HG03159 (cell line): ENCODE measurements around the gene CLEC4A.
"Not testable (repeated sequence)": the region's sequence is repeated elsewhere in the genome, so short reads cannot be mapped to it uniquely, and the experiment has no call there.

ENCODE experiments used
- ATAC-seq: cut with Tn5 transposase; IDR thresholded peaks from one replicate; pipeline ENCODE4 v1.9.1; 2021; ENCODE audit warnings: mild to moderate bottlenecking, moderate library complexity; ENCODE audit not compliant: unreplicated experiment

The CLEC4A gene

DNA sequence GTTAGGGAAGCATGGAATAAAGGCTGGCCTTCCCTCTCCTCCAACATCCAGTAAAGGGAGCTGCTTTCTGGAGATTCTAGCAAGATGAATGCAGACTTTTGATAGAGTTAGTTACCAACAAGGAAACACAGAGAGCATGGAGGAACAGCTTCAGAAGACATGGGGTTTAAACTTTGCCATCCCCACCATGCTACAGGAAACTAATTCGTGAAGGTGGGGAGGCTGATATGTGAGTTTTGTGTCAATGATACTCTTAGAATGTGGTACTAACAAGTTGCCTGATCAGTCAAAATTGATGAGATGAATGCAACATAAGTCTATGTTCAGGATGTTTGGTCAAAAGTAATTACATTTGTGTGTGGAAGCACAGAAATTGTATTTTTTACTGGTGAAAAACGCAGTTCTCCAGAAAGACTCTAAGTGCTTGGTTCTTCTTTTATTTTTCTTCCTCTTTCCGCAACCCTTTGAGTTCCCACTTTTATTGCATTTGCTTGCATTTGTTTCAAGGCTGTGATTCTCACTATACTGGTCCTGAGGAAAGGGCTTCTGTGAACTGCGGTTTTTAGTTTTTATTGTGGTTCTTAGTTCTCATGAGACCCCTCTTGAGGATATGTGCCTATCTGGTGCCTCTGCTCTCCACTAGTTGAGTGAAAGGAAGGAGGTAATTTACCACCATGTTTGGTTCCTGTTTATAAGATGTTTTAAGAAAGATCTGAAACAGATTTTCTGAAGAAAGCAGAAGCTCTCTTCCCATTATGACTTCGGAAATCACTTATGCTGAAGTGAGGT, at the start of gene CLEC4A:
TSS of gene CLEC4A (plus strand) at position 494 of the 789 bp plus-strand sequence. CDS start at position 756, 262 bp downstream.
- no peak for ATAC-seq

DNA sequence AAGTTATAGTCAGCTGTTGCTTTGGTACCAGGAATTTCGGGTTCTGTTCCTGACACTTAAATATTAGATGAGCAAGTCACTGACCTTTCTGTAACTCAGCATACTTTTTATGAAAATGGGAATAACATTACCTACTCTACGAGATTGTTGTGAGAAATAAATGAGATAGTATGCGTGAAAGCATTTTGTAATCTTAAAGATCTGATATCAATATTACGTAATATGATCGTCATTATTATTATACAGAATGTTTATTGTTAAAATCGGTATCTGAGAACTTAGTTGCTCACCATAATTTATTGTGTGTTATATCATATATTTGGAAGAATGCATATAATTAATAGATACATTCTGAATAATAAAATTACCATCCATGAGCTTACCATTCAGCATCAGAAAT, 47.5 kb upstream of the CLEC4A start:
- no peak for ATAC-seq

DNA sequence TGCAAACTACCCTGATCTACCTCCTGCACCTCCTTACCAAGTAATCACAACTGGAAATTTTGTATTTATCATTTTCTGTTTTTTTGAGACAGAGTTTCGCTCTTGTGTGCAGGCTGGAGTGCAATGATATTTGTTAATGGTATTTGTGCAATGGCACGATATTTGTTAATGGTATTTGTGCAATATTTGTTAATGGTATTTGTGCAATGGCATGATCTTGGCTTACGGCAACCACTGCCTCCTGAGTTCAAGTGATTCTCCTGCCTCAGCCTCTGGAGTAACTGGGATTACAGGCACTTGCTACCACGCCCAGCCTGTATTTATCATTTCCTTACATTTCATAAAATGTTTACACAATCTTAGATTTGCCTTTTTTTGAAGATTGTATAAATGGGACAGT, 47.1 kb upstream of the CLEC4A start:
- no peak for ATAC-seq

DNA sequence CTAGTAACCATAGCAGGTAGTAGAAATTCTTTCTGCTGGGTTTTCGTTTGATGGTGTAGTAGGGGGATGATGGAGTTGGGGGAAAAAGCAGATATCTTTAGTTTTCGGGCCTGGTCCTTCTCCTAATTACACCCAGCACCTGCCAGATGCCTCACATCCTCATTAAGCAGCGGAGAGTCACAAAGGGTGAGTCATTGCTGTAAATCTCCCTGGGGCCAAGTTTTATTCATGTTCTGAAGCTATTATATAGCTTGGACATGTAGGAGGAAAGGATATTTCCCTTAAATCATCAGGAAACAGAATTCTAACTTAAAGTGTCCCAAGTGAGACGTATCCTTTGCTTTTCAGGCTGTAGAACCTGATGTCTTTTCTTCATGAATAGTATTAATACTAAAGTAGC, 46.2 kb upstream of the CLEC4A start:
- ATAC-seq: no peak

DNA sequence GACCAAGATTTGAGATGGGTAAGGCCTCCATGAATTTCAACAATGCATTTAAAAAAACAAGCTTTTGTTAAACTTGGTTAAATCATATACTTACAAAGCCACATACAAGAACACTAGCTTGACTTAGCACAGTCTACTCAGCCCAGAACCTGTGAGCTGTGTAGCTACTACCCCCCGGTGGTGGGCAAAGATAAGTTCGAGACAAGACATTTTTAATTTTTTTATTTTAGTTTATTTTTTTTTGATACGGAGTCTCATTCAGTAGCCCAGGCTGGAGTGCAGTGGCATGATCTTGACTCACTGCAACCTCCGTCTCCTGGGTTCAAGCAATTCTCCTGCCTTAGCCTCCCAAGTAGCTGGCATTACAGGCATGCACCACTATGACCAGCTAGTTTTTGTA, 45.0 kb upstream of the CLEC4A start:
- no peak for ATAC-seq

DNA sequence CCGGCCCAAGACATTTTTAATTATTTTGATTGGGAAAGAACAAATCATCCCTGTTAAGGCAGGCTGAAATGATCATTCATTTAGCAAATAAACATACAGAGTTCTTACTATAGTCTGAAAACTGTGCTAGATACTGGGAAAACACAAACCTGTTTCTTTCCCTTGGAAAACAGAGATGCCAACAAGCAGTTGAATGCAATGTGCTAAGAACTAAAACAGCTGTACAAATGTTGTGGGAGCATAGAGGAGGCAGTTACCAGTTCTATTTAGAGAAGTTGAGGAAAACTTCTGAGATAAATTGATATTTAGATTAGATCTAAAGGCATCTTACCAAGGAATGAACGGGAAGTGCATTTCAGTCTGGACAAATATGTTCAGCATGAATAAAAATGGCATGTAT, 44.5 kb upstream of the CLEC4A start:
- no peak for ATAC-seq

DNA sequence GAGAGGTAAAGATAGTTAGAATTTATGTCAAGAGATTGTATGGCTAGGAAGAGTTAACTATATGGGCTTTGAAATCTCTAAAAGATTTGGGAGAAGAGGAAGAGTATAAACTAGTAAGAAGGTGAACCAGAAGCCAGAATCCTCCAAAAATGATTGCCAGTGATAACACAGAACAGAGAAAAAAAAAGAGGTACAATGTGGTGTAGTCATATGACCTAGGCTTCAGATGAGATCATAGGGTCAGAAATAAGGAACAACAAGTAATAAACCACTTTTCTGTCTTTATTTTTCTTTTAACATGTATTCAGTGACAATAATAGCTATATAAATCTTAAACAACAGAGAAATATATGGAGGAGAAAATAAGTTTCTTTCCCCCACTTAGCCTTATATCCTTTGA, 43.3 kb upstream of the CLEC4A start:
- no peak for ATAC-seq

DNA sequence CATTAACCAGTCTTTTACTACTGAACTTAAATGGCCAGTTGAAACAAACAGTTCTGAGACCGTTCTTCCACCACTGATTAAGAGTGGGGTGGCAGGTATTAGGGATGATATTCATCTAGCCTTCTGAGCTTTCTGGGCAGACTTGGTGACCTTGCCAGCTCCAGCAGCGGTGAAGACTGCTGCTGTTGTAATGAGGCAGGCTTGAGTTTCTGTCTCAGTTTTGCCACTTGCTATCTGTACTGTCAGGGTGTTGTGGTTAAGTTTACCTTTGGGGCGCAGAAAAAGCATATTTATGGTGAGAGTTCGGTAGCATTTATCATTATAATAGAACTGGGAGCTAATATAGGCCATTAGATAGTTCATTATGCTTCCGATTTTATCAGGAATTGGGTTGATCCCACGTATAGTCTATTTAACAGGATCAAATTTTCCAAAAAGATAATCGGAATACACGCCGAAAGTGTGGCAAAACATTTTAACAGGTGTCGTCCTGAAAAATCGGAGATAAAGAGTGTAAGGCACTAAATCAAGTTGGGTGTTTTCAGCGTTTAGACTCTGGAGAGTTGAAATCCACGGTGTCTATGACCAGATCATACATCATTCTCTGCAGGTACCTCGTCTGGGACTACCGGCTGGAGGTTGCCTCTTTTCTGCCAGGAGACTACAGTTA, 42.0 kb upstream of the CLEC4A start:
- ATAC-seq: no peak

DNA sequence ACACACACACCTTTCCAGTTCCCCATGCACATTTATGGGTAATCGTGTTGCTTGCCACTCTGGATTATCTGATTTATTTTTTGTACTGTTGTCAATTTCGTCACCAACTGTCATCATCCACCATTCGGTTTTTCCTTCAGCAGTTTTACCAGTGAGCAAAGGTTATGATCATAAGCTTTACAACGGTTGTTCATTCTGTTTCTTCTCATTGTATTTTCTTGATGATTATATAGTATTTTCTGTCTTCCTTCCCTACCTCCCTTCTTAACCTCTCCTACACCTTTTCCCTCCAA, 40.7 kb upstream of the CLEC4A start:
- no peak for ATAC-seq

DNA sequence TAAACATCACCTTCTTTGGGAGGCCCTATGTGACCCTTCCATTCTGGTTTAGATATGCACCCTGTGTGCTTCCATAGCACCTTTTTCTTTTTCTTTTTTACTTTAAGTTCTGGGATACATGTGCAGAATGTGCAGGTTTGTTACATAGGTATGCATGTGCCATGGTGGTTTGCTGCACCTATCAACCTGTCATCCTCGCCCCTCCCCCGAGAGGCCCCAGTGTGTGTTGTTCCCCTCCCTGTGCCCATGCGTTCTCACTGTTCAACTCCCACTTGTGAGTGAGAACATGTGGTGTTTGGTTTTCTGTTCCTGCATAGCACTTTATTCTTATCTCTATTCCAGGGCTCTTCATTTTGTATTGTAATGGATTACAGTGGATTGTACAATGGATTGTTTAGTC, 39.1 kb upstream of the CLEC4A start:
- ATAC-seq: not testable (repeated sequence)

DNA sequence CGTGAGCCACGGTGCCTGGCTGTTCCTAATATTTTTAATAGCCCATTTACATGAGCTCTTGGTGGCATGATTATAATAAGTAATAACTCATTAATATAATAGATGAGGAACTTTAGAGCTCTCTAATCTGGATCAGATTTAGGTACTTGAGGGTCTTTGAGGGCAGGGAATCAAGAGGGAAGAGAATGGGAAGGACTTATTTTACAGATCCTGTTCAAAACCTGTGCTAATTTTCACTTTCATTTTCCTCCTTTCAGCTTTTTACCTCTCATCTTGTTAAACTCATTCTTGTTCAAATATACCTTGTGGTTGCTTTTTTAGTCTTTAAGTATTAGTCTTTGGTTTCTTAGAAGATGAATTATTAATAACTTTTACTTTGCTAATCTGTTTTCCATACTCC, 35.8 kb upstream of the CLEC4A start:
- no peak for ATAC-seq

DNA sequence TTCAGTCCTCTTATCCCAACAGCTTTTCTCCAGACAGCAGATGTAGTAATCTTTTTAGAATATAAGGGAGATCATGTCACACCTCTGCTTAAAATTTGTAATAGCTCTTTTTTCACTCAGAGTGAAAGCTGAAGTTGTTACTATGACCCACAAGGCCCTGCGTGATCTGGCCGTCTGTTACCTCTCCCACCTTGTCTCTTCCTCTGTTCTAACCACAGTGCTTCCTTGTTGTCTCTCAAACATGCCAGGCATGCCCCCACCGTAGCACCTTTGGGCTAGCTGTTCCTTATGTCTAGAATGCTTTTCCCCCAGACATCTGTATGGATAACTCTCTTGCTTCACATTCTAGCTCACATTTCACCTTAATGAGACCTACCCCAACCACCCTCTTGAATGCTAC, 34.8 kb upstream of the CLEC4A start:
- ATAC-seq: no peak

DNA sequence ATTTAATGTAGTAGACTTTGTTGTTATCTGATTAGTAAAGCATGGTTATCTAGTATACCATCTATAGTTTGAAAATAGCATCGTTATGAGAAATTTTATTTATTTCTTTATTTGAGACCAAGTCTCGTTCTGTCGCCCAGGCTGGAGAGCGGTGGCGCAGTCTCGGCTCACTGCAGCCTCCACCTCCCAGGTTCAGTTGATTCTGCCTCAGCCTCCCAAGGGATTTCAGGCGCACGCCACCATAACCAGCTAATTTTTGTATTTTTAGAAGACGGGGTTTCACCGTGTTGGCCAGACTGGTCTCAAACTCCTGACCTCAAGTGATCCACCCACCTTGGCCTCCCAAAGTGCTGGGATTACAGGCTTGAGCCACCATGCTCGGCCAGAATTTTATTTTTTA, 34.1 kb upstream of the CLEC4A start:
- ATAC-seq: not testable (repeated sequence)

DNA sequence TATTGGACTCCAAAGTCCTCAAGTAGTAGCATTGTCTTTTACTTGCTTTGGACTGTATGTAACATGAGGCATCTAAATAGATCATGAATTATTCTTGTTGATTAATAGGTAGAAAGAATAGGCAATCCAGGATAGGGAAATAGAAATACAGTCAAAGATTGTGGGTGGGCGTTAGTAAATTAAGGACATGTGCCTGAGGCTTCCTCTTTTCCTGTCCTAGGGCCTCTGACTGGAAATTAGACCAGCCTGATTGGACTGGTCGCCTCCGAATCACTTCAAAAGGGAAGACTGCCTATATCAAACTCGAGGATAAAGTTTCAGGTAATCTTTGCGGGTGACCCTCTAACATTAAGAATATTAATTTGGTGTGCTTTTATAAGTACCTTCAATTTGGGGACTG, 33.7 kb upstream of the CLEC4A start:
- no peak for ATAC-seq

DNA sequence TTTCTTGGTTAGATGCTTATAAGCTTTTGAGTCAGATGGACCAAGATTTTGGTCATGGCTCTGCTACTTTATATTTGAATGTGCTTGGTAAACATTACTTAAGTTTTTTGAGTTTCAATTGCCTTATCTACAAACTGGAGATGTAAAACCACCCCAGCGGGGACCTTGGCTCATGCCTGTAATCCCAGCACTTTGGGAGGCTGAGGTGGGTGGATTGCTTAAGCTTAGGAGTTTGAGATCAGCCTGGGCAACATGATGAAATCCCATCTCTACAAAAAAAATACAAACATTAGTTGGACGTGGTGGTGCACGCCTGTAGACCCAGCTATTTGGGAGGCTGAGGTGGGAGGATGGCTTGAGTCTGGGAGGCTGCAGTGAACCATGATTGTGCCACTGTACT, 30.1 kb upstream of the CLEC4A start:
- no peak for ATAC-seq

DNA sequence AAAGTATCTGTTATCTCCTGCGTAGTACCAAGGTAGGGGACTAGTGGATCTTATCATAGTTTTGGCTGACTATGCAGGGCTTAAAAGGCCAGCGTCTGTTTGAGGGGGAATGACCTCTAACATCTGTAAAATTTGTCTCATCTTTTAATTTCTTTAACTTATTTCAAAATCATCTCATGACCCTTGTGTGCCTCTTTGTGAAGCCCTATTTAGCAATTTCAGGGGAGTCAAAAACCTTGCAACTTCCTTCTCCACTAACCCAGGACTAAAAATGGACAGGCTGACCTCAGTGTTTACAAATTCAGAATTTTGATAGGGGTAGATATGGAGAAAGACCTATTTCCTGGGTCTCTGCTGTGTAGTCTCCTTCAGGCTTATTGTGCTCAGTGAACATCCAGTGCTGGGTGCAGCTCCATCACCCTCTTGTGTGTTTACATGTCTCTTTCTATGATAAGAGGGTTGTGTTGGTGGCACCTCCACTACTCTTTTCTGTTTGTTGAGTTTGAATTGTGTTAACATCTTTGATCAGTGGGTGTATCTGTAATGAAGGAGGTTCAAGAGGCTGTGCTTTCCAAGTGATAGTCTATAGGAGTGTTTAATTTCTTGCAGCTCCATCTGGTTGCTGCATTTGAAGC, 27.0 kb upstream of the CLEC4A start:
- no peak for ATAC-seq

DNA sequence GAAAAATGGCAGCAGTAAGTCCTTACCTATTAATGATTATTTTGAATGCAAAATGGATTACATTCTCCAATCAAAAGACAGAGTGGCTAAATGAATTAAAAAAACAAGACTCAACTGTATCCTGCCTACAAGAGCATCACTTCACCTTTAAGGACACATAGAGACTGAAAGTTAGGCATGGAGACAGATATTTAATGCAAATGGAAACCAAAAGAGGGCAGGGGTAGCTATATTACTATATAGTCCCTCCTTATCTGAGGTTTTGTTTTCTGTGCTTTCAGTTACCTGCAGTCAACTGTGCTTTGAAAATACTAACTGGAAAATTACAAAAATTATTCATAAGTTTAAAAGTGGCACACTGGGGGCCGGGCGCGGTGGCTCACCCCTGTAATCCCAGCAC, 24.2 kb upstream of the CLEC4A start:
- ATAC-seq: no peak

DNA sequence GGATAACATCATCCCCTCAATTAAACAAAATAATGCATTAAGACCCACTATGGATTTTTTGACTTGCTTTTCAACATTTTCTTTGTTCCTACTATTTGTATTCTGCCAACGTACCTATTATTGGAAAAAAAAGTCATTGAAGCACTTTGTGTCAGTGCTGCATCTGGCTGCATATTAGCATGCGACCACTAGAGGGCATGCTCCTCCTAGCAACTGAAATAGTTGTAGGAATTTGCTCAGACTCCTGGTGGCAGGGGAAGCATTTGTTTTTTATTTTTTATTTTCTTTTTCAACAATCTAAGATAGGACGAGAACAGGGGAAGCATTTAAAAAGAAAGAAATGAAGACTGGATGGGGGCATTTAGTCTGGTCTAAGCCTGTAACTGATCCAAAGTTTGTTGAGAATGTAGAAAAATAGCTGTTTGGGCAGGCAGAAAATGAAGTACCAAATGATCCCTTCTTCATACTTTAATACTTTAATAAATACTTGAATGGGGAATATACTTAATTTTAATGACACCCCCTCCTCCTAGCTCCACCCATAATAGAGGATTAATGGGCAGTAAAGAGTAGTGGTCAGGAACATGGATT, 14.5 kb upstream of the CLEC4A start:
- no peak for ATAC-seq

DNA sequence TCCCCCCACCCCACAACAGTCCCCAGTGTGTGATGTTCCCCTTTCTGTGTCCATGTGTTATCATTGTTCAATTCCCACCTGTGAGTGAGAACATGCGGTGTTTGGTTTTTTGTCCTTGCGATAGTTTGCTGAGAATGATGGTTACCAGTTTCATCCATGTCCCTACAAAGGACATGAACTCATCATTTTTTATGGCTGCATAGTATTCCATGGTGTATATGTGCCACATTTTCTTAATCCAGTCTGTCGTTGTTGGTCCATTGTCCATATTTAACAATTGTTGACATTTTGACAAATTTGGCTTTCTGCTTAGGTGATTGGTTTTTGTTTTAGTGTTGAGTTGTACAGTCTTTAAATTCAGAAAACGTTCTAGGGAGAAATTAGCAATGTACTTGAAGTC, 10.3 kb upstream of the CLEC4A start:
- not testable (repeated sequence) for ATAC-seq

DNA sequence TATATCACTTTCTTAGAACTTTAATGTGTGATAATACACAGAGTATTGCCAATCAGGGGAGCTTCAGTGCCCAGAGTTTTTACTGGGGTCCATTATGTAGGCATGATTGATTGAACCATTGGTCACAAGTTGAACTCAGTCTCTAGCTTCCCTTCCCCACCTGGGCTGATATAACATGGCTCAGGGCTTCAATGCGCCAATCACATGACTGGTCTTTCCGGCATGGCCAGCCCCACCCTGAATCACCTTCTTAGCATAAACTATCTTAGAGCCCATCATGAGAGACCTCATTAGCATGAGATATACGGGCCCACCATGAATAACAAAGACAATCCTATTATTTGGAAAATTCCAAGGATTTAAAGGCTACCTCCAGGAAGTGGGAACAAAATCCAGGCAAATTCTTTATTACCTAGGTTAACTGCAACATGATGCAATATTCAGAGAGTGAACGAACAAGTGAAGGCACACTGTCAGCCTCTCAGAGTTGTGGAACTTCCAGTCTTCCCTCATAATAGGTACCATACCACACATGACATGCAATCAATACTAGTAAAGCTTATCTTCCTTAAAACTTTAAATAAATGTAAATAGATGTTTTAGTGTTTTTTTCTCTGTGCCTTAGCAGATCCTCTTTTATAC, 3.2 kb upstream of the CLEC4A start:
- ATAC-seq: no peak

DNA sequence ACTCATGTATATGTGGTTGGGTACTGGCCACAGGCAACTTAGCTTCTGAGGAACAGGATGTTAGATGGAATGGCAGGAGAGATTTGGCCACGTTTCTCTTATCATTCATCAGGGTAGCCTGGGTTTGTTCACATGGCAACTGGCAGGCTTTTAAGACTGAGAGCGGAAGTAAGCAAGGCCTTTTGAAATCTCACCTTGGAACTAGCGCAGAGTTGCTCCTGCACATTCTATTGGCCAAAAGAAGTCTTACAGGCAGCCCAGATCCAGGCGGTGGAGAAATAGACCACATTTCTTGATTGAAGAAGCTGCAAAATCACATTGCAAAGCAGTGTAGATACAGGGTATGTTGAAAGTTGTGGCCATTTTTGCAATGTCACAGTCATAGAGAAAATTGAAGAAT, 3.7 kb downstream of the CLEC4A start:
- ATAC-seq: no peak
